ENCODE data around the gene PEX7.

DNA sequence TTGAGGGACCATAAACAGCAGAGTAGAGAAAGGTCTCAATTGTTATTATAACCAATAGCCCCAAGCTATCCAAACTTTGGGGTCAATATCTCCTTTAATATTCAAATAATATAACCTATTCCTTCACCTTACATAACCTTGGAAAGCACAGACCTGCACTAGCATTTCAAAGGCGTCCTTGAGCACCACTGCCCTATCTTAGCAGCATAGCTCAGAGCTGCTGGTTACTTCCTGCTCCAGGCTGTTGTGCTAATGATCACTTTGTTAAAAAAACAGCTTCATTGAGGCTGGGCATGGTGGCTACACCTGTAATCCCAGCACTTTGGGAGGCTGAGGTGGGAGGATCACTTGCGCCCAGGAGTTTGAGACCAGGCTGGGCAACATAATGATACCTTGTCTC, 110.2 kb downstream of the PEX7 start:
- TF ChIP-seq EZH2 (IDR thresholded peaks at IDR 0.05) (no peak), POLR2AphosphoS5 (IDR thresholded peaks at IDR 0.05; ENCODE audit: borderline replicate concordance, low read depth, low read length) (no peak), FOXP2 (optimal IDR thresholded peaks at IDR 0.05; ENCODE audit: control extremely low read depth, extremely low read length, insufficient read depth) (no peak)

Data from SK-N-MC (cell line).